SK-N-SH (cell line): Measurements from ENCODE around the gene RAB1A. TPM values are rescaled to one million over a fixed set of nuclear protein-coding genes. Genes with fewer than 3 reads are reported as not detected.
A peak's percentile ranks its signal among the peaks of the same experiment; 100 is the strongest.

ENCODE experiments used
- CTCF ChIA-PET: fragments of 300-600, 350-600 bp; formaldehyde crosslinking; extraction: SDS; loops from one replicate; lab custom pipeline; 2021; lab: Yijun Ruan, JAX
- POLR2A ChIA-PET: fragments of 350-600 bp; sonication (Branson Sonifier 250); formaldehyde crosslinking; extraction: SDS; loops from one replicate; lab custom pipeline; 2020; ENCODE audit warnings: antibody characterized with exemption, inconsistent platforms; lab: Yijun Ruan, JAX
- DNase-seq: peaks from one replicate; pipeline ENCODE4 v3.0.0; 2012
- H2AFZ ChIP-seq: fragments of 200-600 bp; sonication (generic); 2 replicates; pipeline ENCODE4 v1.8.1; 2016; ENCODE audit warnings: antibody characterized with exemption, mild to moderate bottlenecking, low read depth
- H3F3A ChIP-seq: fragments of 200-600 bp; sonication (generic); replicated peaks from 2 replicates; pipeline ENCODE3; 2016; ENCODE audit warnings: antibody characterized with exemption, mild to moderate bottlenecking; ENCODE audit not compliant: insufficient read depth
- H3K27ac ChIP-seq, 2 experiments: fragments of 200-500 bp in 1 of 2; fragments of 200-600 bp in 1 of 2; sonication (Bioruptor generic) in 1 of 2; sonication (generic), shearing (Covaris generic) in 1 of 2; 2 replicates each; pipeline versions ENCODE4 v1.5.1 to v1.6.1; 2014 to 2016; ENCODE audit warnings: low read depth in 2 of 2, inconsistent platforms in 1 of 2, low read length in 1 of 2, mild to moderate bottlenecking in 1 of 2, mixed read lengths in 1 of 2
- H3K27me3 ChIP-seq: fragments of 200-600 bp; sonication (generic), shearing (Covaris generic); 2 replicates; pipeline ENCODE4 v1.6.1; 2016; ENCODE audit warnings: mixed run types; ENCODE audit not compliant: insufficient read depth
- H3K36me3 ChIP-seq, 2 experiments: fragments of 200-500 bp in 1 of 2; fragments of 200-600 bp in 1 of 2; sonication (Bioruptor generic) in 1 of 2; sonication (generic) in 1 of 2; replicated peaks in 1 of 2; 2 replicates each; pipeline versions ENCODE3 to v1.5.1; 2014 to 2016; ENCODE audit warnings: low read length in 1 of 2, mild to moderate bottlenecking in 1 of 2; ENCODE audit not compliant: insufficient read depth in 2 of 2, control insufficient read depth in 1 of 2
- H3K4me1 ChIP-seq, 2 experiments: fragments of 200-500 bp in 1 of 2; fragments of 200-600 bp in 1 of 2; sonication (Bioruptor generic) in 1 of 2; sonication (generic), shearing (Covaris generic) in 1 of 2; 2 replicates each; pipeline versions ENCODE4 v1.5.1 to v1.6.1; 2014 to 2016; ENCODE audit warnings: low read depth in 1 of 2, low read length in 1 of 2, mixed run types in 1 of 2; ENCODE audit not compliant: insufficient read depth in 2 of 2, control insufficient read depth in 1 of 2
- H3K4me2 ChIP-seq: fragments of 200-600 bp; sonication (generic), shearing (Covaris generic); 2 replicates; pipeline ENCODE4 v1.6.1; 2017; ENCODE audit warnings: mixed run types
- H3K4me3 ChIP-seq, 2 experiments: fragments of 200-500 bp in 1 of 2; fragments of 200-600 bp in 1 of 2; sonication (Bioruptor generic) in 1 of 2; sonication (generic), shearing (Covaris generic) in 1 of 2; 2 replicates each; pipeline versions ENCODE4 v1.5.1 to v1.8.1; 2014 to 2016; ENCODE audit warnings: low read depth in 2 of 2, inconsistent platforms in 1 of 2, low read length in 1 of 2, mild to moderate bottlenecking in 1 of 2, mixed read lengths in 1 of 2, moderate library complexity in 1 of 2
- H3K79me2 ChIP-seq: fragments of 200-600 bp; sonication (generic); 2 replicates; pipeline ENCODE4 v1.8.1; 2017; ENCODE audit warnings: mild to moderate bottlenecking; ENCODE audit not compliant: insufficient read depth
- H3K9ac ChIP-seq: fragments of 200-600 bp; sonication (generic); 2 replicates; pipeline ENCODE4 v1.6.1; 2017; ENCODE audit warnings: mixed run types
- H3K9me2 ChIP-seq: fragments of 200-600 bp; sonication (generic); 2 replicates; pipeline ENCODE4 v1.6.1; 2017; ENCODE audit warnings: mixed run types
- H3K9me3 ChIP-seq: fragments of 200-600 bp; sonication (generic); 2 replicates; pipeline ENCODE4 v1.6.1; 2017; ENCODE audit warnings: mixed run types, mild to moderate bottlenecking, moderate library complexity
- H4K20me1 ChIP-seq: fragments of 200-600 bp; sonication (generic); 2 replicates; pipeline ENCODE4 v1.6.1; 2017; ENCODE audit warnings: mild to moderate bottlenecking, mixed run types; ENCODE audit not compliant: insufficient read depth
- ELF1 ChIP-seq: IDR thresholded peaks from 2 replicates; pipeline ENCODE4 v1.4.0; 2012
- EZH2phosphoT487 ChIP-seq: fragments of 200-600 bp; sonication (generic); IDR thresholded peaks from 2 replicates; pipeline ENCODE4 v1.6.1; 2017; ENCODE audit warnings: low read depth, mixed run types, mild to moderate bottlenecking, antibody characterized with exemption, moderate library complexity, borderline replicate concordance
- GABPA ChIP-seq: IDR thresholded peaks from 2 replicates; pipeline ENCODE4 v1.4.0; 2012; ENCODE audit warnings: low read depth, mild to moderate bottlenecking
- JUND ChIP-seq: IDR thresholded peaks from 2 replicates; pipeline ENCODE4 v1.4.0; 2012
- NRF1 ChIP-seq: IDR thresholded peaks from 2 replicates; pipeline ENCODE4 v1.6.1; 2012; ENCODE audit warnings: low read depth, mild to moderate bottlenecking, low read length
- POLR2AphosphoS5 ChIP-seq: IDR thresholded peaks from 2 replicates; pipeline ENCODE4 v1.6.1; 2012; ENCODE audit warnings: low read depth, low read length
- RFX5 ChIP-seq: IDR thresholded peaks from 2 replicates; pipeline ENCODE4 v1.6.1; 2012; ENCODE audit warnings: mild to moderate bottlenecking, improper control_type of control experiment, low read length
- SMC3 ChIP-seq: IDR thresholded peaks from 2 replicates; pipeline ENCODE4 v1.6.1; 2012; ENCODE audit warnings: low read depth, low read length, improper control_type of control experiment
- TAF1 ChIP-seq: IDR thresholded peaks from 2 replicates; pipeline ENCODE4 v1.6.1; 2012; ENCODE audit warnings: low read depth, mild to moderate bottlenecking, low read length, moderate library complexity, borderline replicate concordance
- WGBS: methylation state at CpG from one replicate; pipeline ENCODE4 v1.1.6; 2017; ENCODE audit warnings: low lambda C conversion rate; 5-methylcytosine and 5-hydroxymethylcytosine counted together
- polyA plus RNA-seq, 3 experiments: library from polyadenylated mRNA; depleted of rRNA; stranded (reverse); fragments of >200 nt; gene quantifications; 2 replicates each; pipeline ENCODE4 v1.2.3, GENCODE V29; 2012
- TF ChIP-seq, protein P1 (sequence below): fragments of 200-600 bp; sonication (generic); IDR thresholded peaks from 2 replicates; pipeline ENCODE4 v1.6.1; 2017; ENCODE audit warnings: antibody characterized with exemption, mild to moderate bottlenecking, moderate library complexity
- TF ChIP-seq, protein P2 (sequence below): IDR thresholded peaks from 2 replicates; pipeline ENCODE4 v1.4.0; 2012; ENCODE audit warnings: low read depth, borderline replicate concordance

RAB1A gene
- polyA plus RNA-seq, 1 of the 3 experiments (the other 2 are of a cell fraction), result 113 TPM

GRCh38 chr2:65130664-65131175, 814 bp upstream of the RAB1A start:
- peaks cover 36% of the 10 kb centered on the region for H4K20me1 ChIP-seq
- no peak for DNase-seq
- peak overlapping the region; percentile 71; the same call in 1 of the 2 replicates for H3K9ac ChIP-seq
- ChIA-PET POLR2A (interaction anchor here (0.5 to 1.5 kb wide), 4 partner anchors 11 to 305 kb away, joined by 3 to 13 read pairs (median 4); partner anchors contain the start of gene ACTR2), CTCF (interaction anchor here (0.8 to 1.4 kb wide), 5 partner anchors 11 to 75 kb away, joined by 3 to 5 read pairs (median 3); no protein-coding TSS in a partner anchor)
- peak overlapping the region; percentile 89 for H2AFZ ChIP-seq
- peak; percentile 40; the same call in 1 of the 2 replicates for TF ChIP-seq POLR2AphosphoS5
- TF ChIP-seq TAF1, result 0 out of 2 replicates have a peak, but pooled peaks have one; percentile 1
- TF ChIP-seq GABPA, result no peak
- TF ChIP-seq ELF1, result no peak
- H3K4me3 ChIP-seq, result peak overlapping the region; percentile 54 to 63
- H3K9me3 ChIP-seq, result no peaks in the 10 kb centered on the region
- H3K4me1 ChIP-seq, result peaks cover 6 to 7% of the 10 kb centered on the region in 2 experiments; a peak in 3 of 4 replicates
- H3K79me2 ChIP-seq, result peaks cover 42% of the 10 kb centered on the region
- H3K4me2 ChIP-seq, result peak overlapping the region; percentile 67
- no peaks in the 10 kb centered on the region for H3K27me3 ChIP-seq
- H3K9me2 ChIP-seq, result no peaks in the 10 kb centered on the region
- H3K36me3 ChIP-seq, result no peaks in the 10 kb centered on the region
- peak overlapping the region; percentile 74 to 87 for H3K27ac ChIP-seq
- 30% methylated on average over 15 of the region's 19 CpGs for WGBS
- peaks cover 6% of the 10 kb centered on the region for H3F3A ChIP-seq

DNA sequence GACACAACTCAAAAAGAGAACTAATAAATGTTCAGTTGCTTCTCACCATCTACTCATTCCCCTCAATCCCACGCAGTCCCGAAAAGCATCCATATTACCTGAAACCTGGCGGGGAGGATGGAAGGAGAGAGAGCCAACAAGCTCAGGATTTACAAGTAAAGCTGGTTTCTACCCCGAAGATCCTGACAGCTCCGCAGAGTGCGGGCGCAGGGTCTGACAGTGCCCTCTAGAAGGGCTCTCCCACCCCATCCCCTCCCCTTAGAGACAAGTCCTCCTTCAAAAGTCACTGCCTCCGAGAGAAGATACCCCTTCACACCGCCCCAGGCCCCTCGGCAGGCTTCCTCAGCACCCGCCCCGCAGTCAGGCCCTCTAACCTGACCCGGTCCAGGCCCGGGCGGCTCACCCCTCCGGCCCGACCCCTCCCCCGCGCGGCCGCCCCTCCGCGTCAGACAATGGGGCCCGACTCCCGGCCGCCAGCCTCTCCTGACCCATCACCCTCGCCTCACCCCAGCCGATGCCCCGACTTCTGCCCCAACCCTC, 550 bp downstream of the RAB1A start:
- H3K4me2 ChIP-seq, result peak overlapping the region; percentile 92
- POLR2A ChIA-PET, result interaction anchor here (0.5 to 1.5 kb wide), 3 partner anchors 9 to 98 kb away, joined by 4 to 13 read pairs (median 6); partner anchors contain the start of gene ACTR2
- TF ChIP-seq SMC3, result no peak
- TF ChIP-seq EZH2phosphoT487, result no peak
- no peak for TF ChIP-seq TAF1
- TF ChIP-seq, protein P1, sequence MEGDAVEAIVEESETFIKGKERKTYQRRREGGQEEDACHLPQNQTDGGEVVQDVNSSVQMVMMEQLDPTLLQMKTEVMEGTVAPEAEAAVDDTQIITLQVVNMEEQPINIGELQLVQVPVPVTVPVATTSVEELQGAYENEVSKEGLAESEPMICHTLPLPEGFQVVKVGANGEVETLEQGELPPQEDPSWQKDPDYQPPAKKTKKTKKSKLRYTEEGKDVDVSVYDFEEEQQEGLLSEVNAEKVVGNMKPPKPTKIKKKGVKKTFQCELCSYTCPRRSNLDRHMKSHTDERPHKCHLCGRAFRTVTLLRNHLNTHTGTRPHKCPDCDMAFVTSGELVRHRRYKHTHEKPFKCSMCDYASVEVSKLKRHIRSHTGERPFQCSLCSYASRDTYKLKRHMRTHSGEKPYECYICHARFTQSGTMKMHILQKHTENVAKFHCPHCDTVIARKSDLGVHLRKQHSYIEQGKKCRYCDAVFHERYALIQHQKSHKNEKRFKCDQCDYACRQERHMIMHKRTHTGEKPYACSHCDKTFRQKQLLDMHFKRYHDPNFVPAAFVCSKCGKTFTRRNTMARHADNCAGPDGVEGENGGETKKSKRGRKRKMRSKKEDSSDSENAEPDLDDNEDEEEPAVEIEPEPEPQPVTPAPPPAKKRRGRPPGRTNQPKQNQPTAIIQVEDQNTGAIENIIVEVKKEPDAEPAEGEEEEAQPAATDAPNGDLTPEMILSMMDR, result no peak
- no peak for TF ChIP-seq NRF1
- TF ChIP-seq, protein P2, sequence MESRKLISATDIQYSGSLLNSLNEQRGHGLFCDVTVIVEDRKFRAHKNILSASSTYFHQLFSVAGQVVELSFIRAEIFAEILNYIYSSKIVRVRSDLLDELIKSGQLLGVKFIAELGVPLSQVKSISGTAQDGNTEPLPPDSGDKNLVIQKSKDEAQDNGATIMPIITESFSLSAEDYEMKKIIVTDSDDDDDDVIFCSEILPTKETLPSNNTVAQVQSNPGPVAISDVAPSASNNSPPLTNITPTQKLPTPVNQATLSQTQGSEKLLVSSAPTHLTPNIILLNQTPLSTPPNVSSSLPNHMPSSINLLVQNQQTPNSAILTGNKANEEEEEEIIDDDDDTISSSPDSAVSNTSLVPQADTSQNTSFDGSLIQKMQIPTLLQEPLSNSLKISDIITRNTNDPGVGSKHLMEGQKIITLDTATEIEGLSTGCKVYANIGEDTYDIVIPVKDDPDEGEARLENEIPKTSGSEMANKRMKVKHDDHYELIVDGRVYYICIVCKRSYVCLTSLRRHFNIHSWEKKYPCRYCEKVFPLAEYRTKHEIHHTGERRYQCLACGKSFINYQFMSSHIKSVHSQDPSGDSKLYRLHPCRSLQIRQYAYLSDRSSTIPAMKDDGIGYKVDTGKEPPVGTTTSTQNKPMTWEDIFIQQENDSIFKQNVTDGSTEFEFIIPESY, result no peak
- no peak for TF ChIP-seq RFX5
- no peak for TF ChIP-seq JUND
- H3F3A ChIP-seq, result peaks cover 6% of the 10 kb centered on the region
- H3K27ac ChIP-seq, result peak overlapping the region; percentile 85 to 97
- peak; percentile 67 for DNase-seq
- no peaks in the 10 kb centered on the region for H3K36me3 ChIP-seq
- H3K79me2 ChIP-seq, result peaks cover 56% of the 10 kb centered on the region
- H3K4me3 ChIP-seq, result peak overlapping the region; percentile 85 to 91
- H3K9me2 ChIP-seq, result no peaks in the 10 kb centered on the region
- H3K4me1 ChIP-seq, result peaks cover 6 to 15% of the 10 kb centered on the region in 2 experiments; a peak in 3 of 4 replicates
- CTCF ChIA-PET, result interaction anchor here (1.0 to 1.3 kb wide), 4 partner anchors 15 to 74 kb away, joined by 3 to 6 read pairs (median 4); no protein-coding TSS in a partner anchor
- no peaks in the 10 kb centered on the region for H3K9me3 ChIP-seq
- WGBS, result 0% methylated on average over 29 of the region's 29 CpGs
- peak overlapping the region; percentile 73; the same call in 1 of the 2 replicates for H2AFZ ChIP-seq
- H3K9ac ChIP-seq, result peak overlapping the region; percentile 100
- H4K20me1 ChIP-seq, result peaks cover 50% of the 10 kb centered on the region
- H3K27me3 ChIP-seq, result no peaks in the 10 kb centered on the region
